DMS153 (cell line): Measurements from ENCODE around the gene BCL6B.

ENCODE experiments used
- DNase-seq: peaks from one replicate; lab custom pipeline; 2025; lab: John Stamatoyannopoulos, UW

The BCL6B gene

GRCh38 chr17:7060165-7060891 is 37.5 kb downstream of the BCL6B start:
- DNase-seq, result no peak

- no peak for DNase-seq
These were observed 40.8 kb downstream of the BCL6B start for GRCh38 chr17:7063518-7064094.

GRCh38 chr17:7064261-7064660 is 41.4 kb downstream of the BCL6B start:
- no peak for DNase-seq

GRCh38 chr17:7067198-7067597 is 44.3 kb downstream of the BCL6B start:
- no peak for DNase-seq

- no peak for DNase-seq
These were observed 45.4 kb downstream of the BCL6B start for GRCh38 chr17:7068268-7068667.

- no peak for DNase-seq
These were observed 47.9 kb downstream of the BCL6B start for GRCh38 chr17:7070712-7071111.

- no peak for DNase-seq
These were observed 49.6 kb downstream of the BCL6B start for GRCh38 chr17:7072406-7072805.

- no peak for DNase-seq
These were observed 52.1 kb downstream of the BCL6B start for GRCh38 chr17:7074931-7075330.

GRCh38 chr17:7077911-7078546 is 55.2 kb downstream of the BCL6B start:
- DNase-seq, result no peak

- DNase-seq, result no peak
These were observed 55.9 kb downstream of the BCL6B start for GRCh38 chr17:7078711-7079110.
